ENCODE data around the gene RYR3. TPM values are rescaled to one million over a fixed set of nuclear protein-coding genes. Genes with fewer than 3 reads are reported as not detected.

RYR3 gene
- total RNA-seq, 5 donors from 2014 or later (not counting 1 experiment from before 2014, with no cell fraction given): 0.03 to 0.07 (median 0.04) TPM; not detected in 1

DNA sequence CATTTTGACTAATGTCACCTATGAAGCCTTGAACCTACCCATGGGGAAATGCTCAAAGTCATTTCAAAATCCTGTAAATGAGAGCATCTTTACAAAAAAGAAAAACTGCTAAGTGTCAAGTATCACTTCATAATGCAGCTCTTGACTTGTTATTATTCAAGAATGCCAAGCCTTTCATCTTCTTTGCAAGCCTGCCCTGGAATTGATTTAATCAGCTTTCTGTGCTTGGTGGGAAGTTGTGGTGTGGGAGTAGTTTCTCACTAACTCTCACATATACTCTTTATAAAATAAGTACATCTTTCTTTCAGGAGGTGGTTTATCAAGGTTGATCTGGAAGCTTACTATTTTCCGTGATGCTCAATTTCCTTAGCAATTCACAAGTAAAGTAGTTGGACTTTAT, 43.6 kb downstream of the RYR3 start:
- Mint-ChIP-seq H3K27ac (no peak overlapping the region), H3K4me1 (no peaks in the 10 kb centered on the region), H3K36me3 (no peaks in the 10 kb centered on the region), H3K27me3 (peaks cover 4 to 11% of the 10 kb centered on the region in 2 donors), H3K9me3 (peaks cover 0 to 4% (median 0%) of the 10 kb centered on the region in 3 donors), H3K4me3 (no peak overlapping the region)
- no peak overlapping the region for H3K27ac ChIP-seq (ENCODE audit: low read length)
- ATAC-seq (replicated peaks in 1 of 4): no peak
- no peak overlapping the region for H3K4me3 ChIP-seq (ENCODE audit: control insufficient read depth in 1 of 2, extremely low read depth in 1 of 2, low read length in 1 of 2)
- no peaks in the 10 kb centered on the region for H3K27me3 ChIP-seq (replicated peaks in 1 of 2; ENCODE audit: control insufficient read depth in 2 of 2, extremely low read depth in 1 of 2, insufficient read depth in 2 of 2, low read length in 1 of 2)
- H3K36me3 ChIP-seq (ENCODE audit: control insufficient read depth in 2 of 2, extremely low read depth in 1 of 2, insufficient read depth in 1 of 2, low read length in 1 of 2): no peaks in the 10 kb centered on the region
- POLR2A ChIA-PET: no interaction called here
- DNase-seq: no peak
- no CpG with 5 or more reads among the region's 1 CpG for WGBS (ENCODE audit: insufficient coverage)
- CTCF ChIA-PET: no interaction called here
- H3K4me1 ChIP-seq (ENCODE audit: control insufficient read depth in 1 of 2, extremely low read depth in 1 of 2, insufficient read depth in 2 of 2, low read length in 2 of 2): no peaks in the 10 kb centered on the region
- H3K9me3 ChIP-seq: no peaks in the 10 kb centered on the region

DNA sequence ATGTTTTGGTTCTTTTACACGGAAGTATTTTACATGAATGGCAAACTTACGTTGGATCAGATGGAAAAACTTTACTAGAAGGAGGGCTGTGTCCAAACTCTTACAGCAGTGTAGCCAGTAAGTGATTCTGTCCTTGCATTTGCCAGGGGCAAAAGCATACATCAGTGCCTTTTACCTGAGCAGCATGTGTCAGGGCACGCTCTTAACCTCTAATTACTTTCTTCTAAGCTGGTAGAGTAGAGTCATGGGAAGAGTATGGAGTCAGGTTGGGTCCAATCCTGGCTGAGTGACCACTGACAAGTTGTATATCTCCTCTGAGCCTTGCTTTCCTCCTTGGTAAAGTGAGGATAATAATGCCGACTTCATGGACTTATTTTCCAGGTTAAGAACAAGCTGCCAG, 47.1 kb downstream of the RYR3 start:
- 83% methylated on average over 2 of the region's 4 CpGs for WGBS (ENCODE audit: insufficient coverage)
- H3K4me3 Mint-ChIP-seq: no peak overlapping the region
- ChIA-PET POLR2A (no interaction called here), CTCF (no interaction called here)
- no peaks in the 10 kb centered on the region for H3K9me3 ChIP-seq
- no peaks in the 10 kb centered on the region for H3K36me3 Mint-ChIP-seq
- ATAC-seq (replicated peaks in 1 of 4) (no peak), DNase-seq (no peak)
- peaks cover 7 to 13% of the 10 kb centered on the region in 2 donors for H3K27me3 Mint-ChIP-seq
- H3K4me1 ChIP-seq (ENCODE audit: control insufficient read depth in 1 of 2, extremely low read depth in 1 of 2, insufficient read depth in 2 of 2, low read length in 2 of 2): no peaks in the 10 kb centered on the region
- no peak overlapping the region for H3K27ac Mint-ChIP-seq
- H3K4me1 Mint-ChIP-seq: no peaks in the 10 kb centered on the region
- peaks cover 0 to 4% (median 0%) of the 10 kb centered on the region in 3 donors for H3K9me3 Mint-ChIP-seq
- H3K4me3 ChIP-seq (ENCODE audit: control insufficient read depth in 1 of 2, extremely low read depth in 1 of 2, low read length in 1 of 2): no peak overlapping the region
- H3K36me3 ChIP-seq (ENCODE audit: control insufficient read depth in 2 of 2, extremely low read depth in 1 of 2, insufficient read depth in 1 of 2, low read length in 1 of 2): no peaks in the 10 kb centered on the region
- H3K27me3 ChIP-seq (replicated peaks in 1 of 2; ENCODE audit: control insufficient read depth in 2 of 2, extremely low read depth in 1 of 2, insufficient read depth in 2 of 2, low read length in 1 of 2): no peaks in the 10 kb centered on the region
- H3K27ac ChIP-seq (ENCODE audit: low read length): no peak overlapping the region

DNA sequence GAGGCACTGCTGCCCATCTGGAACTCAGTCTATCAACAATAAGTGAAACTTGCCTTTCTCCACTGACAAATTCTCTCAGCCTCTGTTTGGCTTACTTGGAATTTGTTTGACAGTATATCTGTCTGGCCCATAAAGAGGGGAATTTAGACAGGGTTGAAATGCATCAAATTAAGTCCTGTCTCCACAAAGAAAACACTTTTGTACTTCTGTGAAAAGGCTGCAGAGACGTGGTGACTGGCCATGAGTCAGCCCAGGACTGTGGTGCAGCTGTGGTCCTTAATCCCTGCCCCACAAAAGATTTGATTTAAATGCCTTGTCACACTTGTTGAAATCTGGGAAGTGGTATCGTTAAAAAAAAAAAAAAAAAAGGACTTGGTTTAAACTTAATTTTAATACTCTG, 47.5 kb downstream of the RYR3 start:
- no peak for ATAC-seq (replicated peaks in 1 of 4)
- CTCF ChIA-PET: no interaction called here
- Mint-ChIP-seq H3K27ac (no peak overlapping the region), H3K4me3 (no peak overlapping the region), H3K4me1 (no peaks in the 10 kb centered on the region), H3K36me3 (no peaks in the 10 kb centered on the region), H3K27me3 (peaks cover 3 to 13% of the 10 kb centered on the region in 2 donors), H3K9me3 (peaks cover 0 to 4% (median 0%) of the 10 kb centered on the region in 3 donors)
- POLR2A ChIA-PET: no interaction called here
- Histone ChIP-seq H3K27me3 (replicated peaks in 1 of 2; ENCODE audit: control insufficient read depth in 2 of 2, extremely low read depth in 1 of 2, insufficient read depth in 2 of 2, low read length in 1 of 2) (no peaks in the 10 kb centered on the region), H3K27ac (ENCODE audit: low read length) (no peak overlapping the region), H3K36me3 (ENCODE audit: control insufficient read depth in 2 of 2, extremely low read depth in 1 of 2, insufficient read depth in 1 of 2, low read length in 1 of 2) (no peaks in the 10 kb centered on the region), H3K4me3 (ENCODE audit: control insufficient read depth in 1 of 2, extremely low read depth in 1 of 2, low read length in 1 of 2) (no peak overlapping the region), H3K4me1 (ENCODE audit: control insufficient read depth in 1 of 2, extremely low read depth in 1 of 2, insufficient read depth in 2 of 2, low read length in 2 of 2) (no peaks in the 10 kb centered on the region), H3K9me3 (no peaks in the 10 kb centered on the region)
- DNase-seq: no peak
- WGBS (ENCODE audit: insufficient coverage): no CpG with 5 or more reads among the region's 2 CpGs

DNA sequence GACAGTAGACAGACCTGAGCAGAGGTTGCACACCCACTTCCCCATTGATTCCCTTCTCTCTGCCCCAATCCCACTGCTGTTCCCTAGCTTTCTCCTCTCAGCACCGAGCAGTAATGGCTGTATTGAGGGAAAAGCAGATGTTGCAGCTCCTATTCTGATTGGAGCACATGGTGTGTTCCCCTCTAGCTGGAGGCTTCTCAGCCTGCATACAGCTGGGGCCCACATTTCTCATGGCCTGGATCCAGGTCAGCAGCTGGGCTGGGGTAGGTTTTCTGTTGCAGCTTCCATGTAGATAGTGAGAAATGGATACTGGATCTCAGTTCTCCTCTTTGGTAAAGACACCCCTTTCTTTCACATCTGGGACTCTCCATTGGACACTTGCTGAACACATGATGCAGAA, 50.1 kb downstream of the RYR3 start:
- Mint-ChIP-seq H3K27ac (no peak overlapping the region), H3K36me3 (no peaks in the 10 kb centered on the region), H3K4me3 (no peak overlapping the region), H3K4me1 (no peaks in the 10 kb centered on the region), H3K27me3 (peaks cover 11 to 15% of the 10 kb centered on the region in 2 donors), H3K9me3 (peaks cover 0 to 4% (median 0%) of the 10 kb centered on the region in 3 donors)
- CTCF ChIA-PET: no interaction called here
- no peaks in the 10 kb centered on the region for H3K36me3 ChIP-seq (ENCODE audit: control insufficient read depth in 2 of 2, extremely low read depth in 1 of 2, insufficient read depth in 1 of 2, low read length in 1 of 2)
- POLR2A ChIA-PET: no interaction called here
- DNase-seq (no peak), ATAC-seq (replicated peaks in 1 of 4) (no peak)
- no peaks in the 10 kb centered on the region for H3K4me1 ChIP-seq (ENCODE audit: control insufficient read depth in 1 of 2, extremely low read depth in 1 of 2, insufficient read depth in 2 of 2, low read length in 2 of 2)
- WGBS (ENCODE audit: insufficient coverage): no CpG with 5 or more reads among the region's 1 CpG
- no peaks in the 10 kb centered on the region for H3K9me3 ChIP-seq
- no peak overlapping the region for H3K27ac ChIP-seq (ENCODE audit: low read length)
- H3K4me3 ChIP-seq (ENCODE audit: control insufficient read depth in 1 of 2, extremely low read depth in 1 of 2, low read length in 1 of 2): no peak overlapping the region
- no peaks in the 10 kb centered on the region for H3K27me3 ChIP-seq (replicated peaks in 1 of 2; ENCODE audit: control insufficient read depth in 2 of 2, extremely low read depth in 1 of 2, insufficient read depth in 2 of 2, low read length in 1 of 2)

DNA sequence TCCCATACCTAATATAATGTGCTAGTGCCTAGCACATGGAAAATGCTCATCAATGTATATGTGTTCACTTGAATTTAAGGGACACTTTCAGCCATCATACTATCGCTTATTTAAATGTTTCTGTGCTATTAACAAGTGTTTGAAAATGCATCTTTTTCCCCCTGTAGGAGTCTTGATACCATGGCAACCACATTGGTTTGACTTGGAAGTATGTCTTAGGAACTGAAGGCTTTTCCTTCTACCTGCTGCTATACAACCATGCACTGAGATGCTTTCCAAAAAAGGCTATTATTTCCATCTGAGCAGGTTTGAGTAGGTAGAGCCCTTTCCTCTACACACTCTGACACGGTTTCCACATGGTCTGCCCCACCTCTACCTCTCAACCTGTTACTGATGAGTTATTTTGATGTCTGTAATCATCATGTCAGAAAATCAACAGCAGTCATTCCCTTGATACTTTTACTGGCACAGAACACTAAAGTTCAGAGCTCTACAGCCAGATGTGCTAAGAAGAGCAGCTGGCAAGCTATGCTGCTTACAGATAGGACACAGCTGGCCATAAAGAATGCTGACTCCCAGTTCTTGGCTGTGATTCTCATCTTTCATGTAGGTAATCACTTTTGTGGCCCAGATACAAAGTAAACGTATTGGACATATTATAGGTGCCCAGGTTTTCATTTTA, 59.3 kb downstream of the RYR3 start:
- no peak overlapping the region for H3K27ac ChIP-seq (ENCODE audit: low read length)
- no peaks in the 10 kb centered on the region for H3K4me1 Mint-ChIP-seq
- H3K9me3 Mint-ChIP-seq: no peaks in the 10 kb centered on the region
- POLR2A ChIA-PET: no interaction called here
- CTCF ChIA-PET: no interaction called here
- H3K27me3 ChIP-seq (replicated peaks in 1 of 2; ENCODE audit: control insufficient read depth in 2 of 2, extremely low read depth in 1 of 2, insufficient read depth in 2 of 2, low read length in 1 of 2): no peaks in the 10 kb centered on the region
- H3K27ac Mint-ChIP-seq: no peak overlapping the region
- H3K9me3 ChIP-seq: no peaks in the 10 kb centered on the region
- WGBS (ENCODE audit: insufficient coverage): 80% methylated on average over 1 of the region's 3 CpGs
- H3K4me3 ChIP-seq (ENCODE audit: control insufficient read depth in 1 of 2, extremely low read depth in 1 of 2, low read length in 1 of 2): no peak overlapping the region
- H3K4me3 Mint-ChIP-seq: no peak overlapping the region
- H3K27me3 Mint-ChIP-seq: peaks cover 7 to 24% of the 10 kb centered on the region in 2 donors
- no peak for ATAC-seq (replicated peaks in 1 of 4)
- DNase-seq: no peak
- no peaks in the 10 kb centered on the region for H3K36me3 Mint-ChIP-seq
- H3K4me1 ChIP-seq (ENCODE audit: control insufficient read depth in 1 of 2, extremely low read depth in 1 of 2, insufficient read depth in 2 of 2, low read length in 2 of 2): no peaks in the 10 kb centered on the region
- H3K36me3 ChIP-seq (ENCODE audit: control insufficient read depth in 2 of 2, extremely low read depth in 1 of 2, insufficient read depth in 1 of 2, low read length in 1 of 2): no peaks in the 10 kb centered on the region

DNA sequence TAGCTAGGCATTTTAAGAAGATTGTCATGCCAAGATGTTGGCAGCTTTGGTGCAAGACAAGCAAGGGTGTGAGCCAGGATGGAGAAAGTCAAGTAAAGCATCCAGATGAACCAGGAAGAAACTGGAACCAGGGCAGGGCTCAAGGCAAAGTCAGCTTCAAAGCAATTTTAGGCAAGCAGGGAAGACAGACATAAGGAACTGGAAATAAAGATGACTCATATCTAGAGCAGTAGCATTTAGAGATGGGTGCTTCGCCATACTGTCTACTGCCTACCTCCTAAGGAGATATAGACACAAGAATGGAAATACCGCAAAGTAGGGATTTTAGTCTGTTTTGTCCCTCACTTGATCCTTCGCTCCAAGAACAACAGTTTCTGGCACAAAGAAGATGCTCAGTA, 59.9 kb downstream of the RYR3 start:
- Histone ChIP-seq H3K36me3 (ENCODE audit: control insufficient read depth in 2 of 2, extremely low read depth in 1 of 2, insufficient read depth in 1 of 2, low read length in 1 of 2) (no peaks in the 10 kb centered on the region), H3K4me1 (ENCODE audit: control insufficient read depth in 1 of 2, extremely low read depth in 1 of 2, insufficient read depth in 2 of 2, low read length in 2 of 2) (no peaks in the 10 kb centered on the region), H3K9me3 (no peaks in the 10 kb centered on the region), H3K27ac (ENCODE audit: low read length) (no peak overlapping the region), H3K4me3 (ENCODE audit: control insufficient read depth in 1 of 2, extremely low read depth in 1 of 2, low read length in 1 of 2) (no peak overlapping the region), H3K27me3 (replicated peaks in 1 of 2; ENCODE audit: control insufficient read depth in 2 of 2, extremely low read depth in 1 of 2, insufficient read depth in 2 of 2, low read length in 1 of 2) (no peaks in the 10 kb centered on the region)
- POLR2A ChIA-PET: no interaction called here
- H3K27me3 Mint-ChIP-seq: peaks cover 7 to 21% of the 10 kb centered on the region in 2 donors
- no peaks in the 10 kb centered on the region for H3K9me3 Mint-ChIP-seq
- no peak overlapping the region for H3K4me3 Mint-ChIP-seq
- ATAC-seq (replicated peaks in 1 of 4) (no peak), DNase-seq (no peak)
- H3K27ac Mint-ChIP-seq: no peak overlapping the region
- no peaks in the 10 kb centered on the region for H3K36me3 Mint-ChIP-seq
- H3K4me1 Mint-ChIP-seq: no peaks in the 10 kb centered on the region
- no CpG with 5 or more reads among the region's 3 CpGs for WGBS (ENCODE audit: insufficient coverage)
- CTCF ChIA-PET: no interaction called here

DNA sequence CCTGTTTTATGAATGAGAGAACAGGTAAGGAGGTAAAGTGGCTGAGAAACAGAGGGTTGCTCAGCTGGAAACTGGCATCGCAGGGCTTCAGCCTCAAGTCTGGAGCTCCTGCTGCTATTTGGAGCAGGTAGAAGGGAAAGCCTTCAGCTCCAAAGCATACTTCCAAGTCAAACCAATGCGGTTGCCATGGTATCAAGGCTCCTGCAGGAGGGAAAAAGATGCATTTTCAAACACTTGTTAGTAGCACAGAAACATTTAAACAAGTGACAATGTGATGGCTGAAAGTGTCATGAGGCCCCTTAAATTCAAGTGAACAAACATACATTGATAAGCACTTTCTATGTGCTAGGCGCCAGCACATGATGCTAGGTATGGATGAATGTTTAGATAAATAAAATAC, 60.4 kb downstream of the RYR3 start:
- Mint-ChIP-seq H3K4me1 (no peaks in the 10 kb centered on the region), H3K27ac (no peak overlapping the region), H3K4me3 (no peak overlapping the region), H3K36me3 (no peaks in the 10 kb centered on the region), H3K27me3 (peaks cover 7 to 21% of the 10 kb centered on the region in 2 donors), H3K9me3 (no peaks in the 10 kb centered on the region)
- no peak for DNase-seq
- Histone ChIP-seq H3K36me3 (ENCODE audit: control insufficient read depth in 2 of 2, extremely low read depth in 1 of 2, insufficient read depth in 1 of 2, low read length in 1 of 2) (no peaks in the 10 kb centered on the region), H3K4me1 (ENCODE audit: control insufficient read depth in 1 of 2, extremely low read depth in 1 of 2, insufficient read depth in 2 of 2, low read length in 2 of 2) (no peaks in the 10 kb centered on the region), H3K27ac (ENCODE audit: low read length) (no peak overlapping the region), H3K27me3 (replicated peaks in 1 of 2; ENCODE audit: control insufficient read depth in 2 of 2, extremely low read depth in 1 of 2, insufficient read depth in 2 of 2, low read length in 1 of 2) (no peaks in the 10 kb centered on the region), H3K4me3 (ENCODE audit: control insufficient read depth in 1 of 2, extremely low read depth in 1 of 2, low read length in 1 of 2) (no peak overlapping the region), H3K9me3 (no peaks in the 10 kb centered on the region)
- ATAC-seq (replicated peaks in 1 of 4): no peak
- POLR2A ChIA-PET: no interaction called here
- CTCF ChIA-PET: no interaction called here
- WGBS (ENCODE audit: insufficient coverage): 100% methylated on average over 1 of the region's 3 CpGs
